GM23338 (cell line): ENCODE measurements around the gene CAPN15. TPM values are rescaled to one million over a fixed set of nuclear protein-coding genes. Genes with fewer than 3 reads are reported as not detected.
A peak's percentile ranks its signal among the peaks of the same experiment; 100 is the strongest.

Experiments
- ATAC-seq: fragments of 200-7000 bp; cut with Tn5 transposase; 3 replicates; pipeline ENCODE4 v1.9.1; 2020
- DNase-seq: peaks from one replicate; pipeline ENCODE4 v3.0.0-alpha.2; 2015; ENCODE audit warnings: low spot score
- H2AFZ ChIP-seq: fragments of 200-600 bp; sonication (generic); 2 replicates; pipeline ENCODE4 v1.8.0; 2016; ENCODE audit warnings: antibody characterized with exemption, mild to moderate bottlenecking, moderate library complexity
- H3F3A ChIP-seq: fragments of 200-600 bp; sonication (generic); replicated peaks from 2 replicates; pipeline ENCODE4 v1.8.0; 2017; ENCODE audit warnings: antibody characterized with exemption, mixed run types, low read depth
- H3K27ac ChIP-seq: fragments of 200-600 bp; sonication (generic); 2 replicates; pipeline ENCODE4 v1.6.1; 2016; ENCODE audit warnings: low read depth
- H3K27me3 ChIP-seq: fragments of 200-600 bp; sonication (generic); 2 replicates; pipeline ENCODE4 v1.8.0; 2016; ENCODE audit warnings: mild to moderate bottlenecking, mixed run types, moderate library complexity; ENCODE audit not compliant: insufficient read depth
- H3K36me3 ChIP-seq: fragments of 200-600 bp; sonication (generic); 2 replicates; pipeline ENCODE4 v1.8.0; 2016; ENCODE audit warnings: mild to moderate bottlenecking; ENCODE audit not compliant: insufficient read depth
- H3K4me1 ChIP-seq: fragments of 200-600 bp; sonication (generic); 2 replicates; pipeline ENCODE4 v1.8.0; 2016; ENCODE audit warnings: mild to moderate bottlenecking, moderate library complexity; ENCODE audit not compliant: insufficient read depth
- H3K4me2 ChIP-seq: fragments of 200-600 bp; sonication (generic); 2 replicates; pipeline ENCODE4 v1.7.1; 2017; ENCODE audit warnings: mixed run types
- H3K4me3 ChIP-seq: fragments of 200-600 bp; sonication (generic); 2 replicates; pipeline ENCODE4 v1.6.1; 2016; ENCODE audit warnings: mixed run types
- H3K79me2 ChIP-seq: fragments of 200-600 bp; sonication (generic); replicated peaks from 2 replicates; pipeline ENCODE4 v1.8.0; 2017; ENCODE audit warnings: mild to moderate bottlenecking; ENCODE audit not compliant: insufficient read depth
- H3K9me2 ChIP-seq: fragments of 200-600 bp; sonication (generic); 2 replicates; pipeline ENCODE4 v1.8.0; 2017; ENCODE audit not compliant: insufficient read depth
- H4K20me1 ChIP-seq: fragments of 200-600 bp; sonication (generic); replicated peaks from 2 replicates; pipeline ENCODE4 v1.8.0; 2017; ENCODE audit warnings: mild to moderate bottlenecking; ENCODE audit not compliant: insufficient read depth
- H3K27ac Mint-ChIP-seq: 2 replicates; pipeline ENCODE4 v1.8.0; 2020; ENCODE audit warnings: inconsistent platforms, mild to moderate bottlenecking, moderate library complexity, mixed read lengths
- H3K27me3 Mint-ChIP-seq: 3 replicates; pipeline ENCODE4 v1.8.0; 2022; ENCODE audit warnings: low read depth, mild to moderate bottlenecking, moderate library complexity, mixed read lengths, inconsistent platforms; ENCODE audit not compliant: insufficient read depth, poor library complexity
- H3K36me3 Mint-ChIP-seq: 3 replicates; pipeline ENCODE4 v1.8.0; 2021; ENCODE audit warnings: low read depth, mild to moderate bottlenecking, inconsistent platforms, moderate library complexity, mixed read lengths
- H3K4me1 Mint-ChIP-seq: 3 replicates; pipeline ENCODE4 v1.8.0; 2020; ENCODE audit warnings: mild to moderate bottlenecking, inconsistent platforms, mixed read lengths
- H3K4me3 Mint-ChIP-seq: 3 replicates; pipeline ENCODE4 v1.8.0; 2021; ENCODE audit warnings: moderate library complexity, mild to moderate bottlenecking, inconsistent platforms, mixed read lengths
- H3K9me3 Mint-ChIP-seq: 3 replicates; pipeline ENCODE4 v1.8.0; 2020; ENCODE audit warnings: moderate library complexity, mild to moderate bottlenecking, inconsistent platforms, mixed read lengths
- CTCF ChIP-seq, 2 experiments: fragments of 200-600 bp in 1 of 2; sonication (generic) in 1 of 2; conservative IDR thresholded peaks; 2 replicates each; pipeline versions ENCODE4 v1.5.1 to v1.6.1; 2016 to 2017; ENCODE audit warnings: antibody characterized with exemption in 2 of 2, low read depth in 2 of 2, mild to moderate bottlenecking in 2 of 2, moderate library complexity in 1 of 2
- ETS1 ChIP-seq: IDR thresholded peaks from 2 replicates; pipeline ENCODE4 v1.6.1; 2016; ENCODE audit warnings: antibody characterized with exemption
- EZH2 ChIP-seq: fragments of 200-600 bp; sonication (generic); IDR thresholded peaks from one replicate; pipeline ENCODE4 v1.8.0; 2017; ENCODE audit warnings: antibody characterized with exemption, mild to moderate bottlenecking, low read depth; ENCODE audit not compliant: unreplicated experiment
- NANOG ChIP-seq: IDR thresholded peaks from 2 replicates; pipeline ENCODE4 v1.6.1; 2016; ENCODE audit warnings: antibody characterized with exemption, borderline replicate concordance
- POLR2AphosphoS5 ChIP-seq: IDR thresholded peaks from 2 replicates; pipeline ENCODE4 v1.6.1; 2016; ENCODE audit warnings: antibody characterized with exemption, low read depth
- REST ChIP-seq: IDR thresholded peaks from one replicate; pipeline ENCODE4 v1.6.1; 2018; ENCODE audit warnings: antibody characterized with exemption; ENCODE audit not compliant: unreplicated experiment
- STAT1 ChIP-seq: IDR thresholded peaks from one replicate; pipeline ENCODE4 v1.6.1; 2016; ENCODE audit warnings: antibody characterized with exemption; ENCODE audit not compliant: unreplicated experiment
- ZNF114 ChIP-seq: fragments of 250-450 bp; sonication (Bioruptor Pico); IDR thresholded peaks from 2 replicates; pipeline ENCODE4 v1.5.0; 2020; ENCODE audit warnings: mild to moderate bottlenecking, moderate library complexity
- ZNF331 ChIP-seq: fragments of 250-450 bp; sonication (Bioruptor Pico); IDR thresholded peaks from 2 replicates; pipeline ENCODE4 v1.5.0; 2020; ENCODE audit warnings: low read depth, mild to moderate bottlenecking, moderate library complexity
- polyA plus RNA-seq: library from polyadenylated mRNA; unstranded; fragments of >200 nt; fragmentation: Nextera tagmentation; extraction: Ambion mirVana; gene quantifications from 2 replicates; pipeline ENCODE4 v1.2.1, GENCODE V29; 2016
- total RNA-seq: library from RNA; depleted of rRNA; stranded (reverse); fragments of >200 nt; shearing (Covaris generic); gene quantifications from 2 replicates; pipeline ENCODE4 v1.2.3, GENCODE V29; 2014

The CAPN15 gene
- total and polyA plus RNA-seq, 2 experiments from 2014 or later, result 27.3 to 164 TPM

GRCh38 chr16:585351-585750 lies 57.8 kb downstream of the CAPN15 start:
- no peaks in the 10 kb centered on the region for H3K36me3 Mint-ChIP-seq
- peaks cover 10% of the 10 kb centered on the region; the same call in 1 of the 2 replicates for H3F3A ChIP-seq
- H3K4me3 ChIP-seq, result no peak overlapping the region
- no peaks in the 10 kb centered on the region; the same call in 2 of the 3 replicates for H3K9me3 Mint-ChIP-seq
- peaks cover 23% of the 10 kb centered on the region for H3K27me3 Mint-ChIP-seq
- peak; percentile 0; the same call in 1 of the 3 replicates for ATAC-seq
- no peak overlapping the region for H3K4me2 ChIP-seq
- peaks cover 12% of the 10 kb centered on the region for H4K20me1 ChIP-seq
- no peaks in the 10 kb centered on the region for H3K36me3 ChIP-seq
- H3K27ac Mint-ChIP-seq, result no peak overlapping the region
- H3K4me3 Mint-ChIP-seq, result peak overlapping the region; percentile 5; the same call in 1 of the 3 replicates
- DNase-seq, result peak; percentile 64
- H3K79me2 ChIP-seq, result peaks cover 8% of the 10 kb centered on the region
- peaks cover 5% of the 10 kb centered on the region; the same call in 1 of the 2 replicates for H3K4me1 ChIP-seq
- peaks cover 7% of the 10 kb centered on the region for H3K4me1 Mint-ChIP-seq
- no peak for TF ChIP-seq POLR2AphosphoS5
- TF ChIP-seq CTCF (conservative IDR thresholded peaks at IDR 0.05; ENCODE audit: low read depth in 2 of 2), result peak in 1 of 2 experiments; percentile 21; a peak in 2 of 4 replicates
- H3K9me2 ChIP-seq, result no peaks in the 10 kb centered on the region
- peaks cover 30% of the 10 kb centered on the region for H3K27me3 ChIP-seq
- H3K27ac ChIP-seq, result no peak overlapping the region
- no peak overlapping the region for H2AFZ ChIP-seq

GRCh38 chr16:586047-586644 lies 58.6 kb downstream of the CAPN15 start:
- Histone ChIP-seq H3K4me3 (no peak overlapping the region), H3K36me3 (no peaks in the 10 kb centered on the region), H3F3A (peaks cover 10% of the 10 kb centered on the region; the same call in 1 of the 2 replicates), H3K27me3 (peaks cover 30% of the 10 kb centered on the region), H3K4me1 (peaks cover 5% of the 10 kb centered on the region; the same call in 1 of the 2 replicates), H3K9me2 (no peaks in the 10 kb centered on the region), H3K4me2 (no peak overlapping the region), H3K79me2 (peaks cover 14% of the 10 kb centered on the region), H3K27ac (no peak overlapping the region), H2AFZ (no peak overlapping the region), H4K20me1 (peaks cover 16% of the 10 kb centered on the region)
- H3K4me3 Mint-ChIP-seq, result peak overlapping the region; percentile 5; the same call in 1 of the 3 replicates
- ATAC-seq, result no peak
- no peak overlapping the region for H3K27ac Mint-ChIP-seq
- H3K9me3 Mint-ChIP-seq, result no peaks in the 10 kb centered on the region; the same call in 2 of the 3 replicates
- H3K27me3 Mint-ChIP-seq, result peaks cover 29% of the 10 kb centered on the region
- H3K4me1 Mint-ChIP-seq, result peaks cover 13% of the 10 kb centered on the region
- TF ChIP-seq REST (no peak), ZNF114 (CRISPR knock-in tag) (no peak), EZH2 (no peak), ZNF331 (CRISPR knock-in tag) (no peak), CTCF (conservative IDR thresholded peaks at IDR 0.05; ENCODE audit: low read depth in 2 of 2) (no peak), POLR2AphosphoS5 (no peak), ETS1 (no peak), NANOG (no peak), STAT1 (no peak)
- H3K36me3 Mint-ChIP-seq, result peaks cover 3% of the 10 kb centered on the region; the same call in 1 of the 3 replicates
- no peak for DNase-seq
